Testis (tissue), 2 donors: ENCODE measurements around the gene METTL16.

Source experiments
- CTCF ChIP-seq, 3 experiments: fragments of 450-650 bp in 2 of 3; fragments of 200-600 bp in 1 of 3; sonication (generic) in 1 of 3; IDR thresholded peaks; one replicate each; pipeline ENCODE4 v1.5.1; 2016 to 2019; ENCODE audit warnings: antibody characterized with exemption in 3 of 3, mild to moderate bottlenecking in 2 of 3, moderate library complexity in 1 of 3
- POLR2A ChIP-seq: fragments of 450-650 bp; IDR thresholded peaks from one replicate; pipeline ENCODE4 v1.6.1; 2017; ENCODE audit warnings: antibody characterized with exemption, mild to moderate bottlenecking, moderate library complexity

GRCh38 chr17:2383628-2384167 lies 128.0 kb downstream of the METTL16 start:
- TF ChIP-seq CTCF (IDR thresholded peaks at IDR 0.05) (no peak), POLR2A (no peak)
